ENCODE measurements around the gene ZKSCAN1.
"Not testable (repeated sequence)": the region's sequence is repeated elsewhere in the genome, so short reads cannot be mapped to it uniquely, and the experiment has no call there.

- peak; percentile 68 to 85 (median 81) for TF ChIP-seq CTCF (IDR thresholded peaks at IDR 0.05)
- TF ChIP-seq POLR2AphosphoS5 (IDR thresholded peaks at IDR 0.05): not testable (repeated sequence)
Observed at GRCh38 chr7:99979814-99980225, 35.6 kb upstream of the ZKSCAN1 start.

Measured in breast epithelium (tissue), 3 donors.